Cardiac muscle cell (in vitro differentiated cells and primary cell): ENCODE results near the gene CLCN4. TPM values are rescaled to one million over a fixed set of nuclear protein-coding genes. Genes with fewer than 3 reads are reported as not detected.
A peak's percentile ranks its signal among the peaks of the same experiment; 100 is the strongest.

Source experiments
- DNase-seq, 2 donors: peaks; one replicate each; pipeline versions ENCODE4 v3.0.0 to v3.0.0-alpha.2; 2010 to 2017; ENCODE audit warnings: low read depth in 1 of 2, low spot score in 1 of 2
- H3K27ac ChIP-seq: fragments of 200-600 bp; sonication (generic); 2 replicates; pipeline ENCODE4 v1.5.1; 2016
- H3K27me3 ChIP-seq: fragments of 200-600 bp; sonication (generic); 2 replicates; pipeline ENCODE4 v1.6.0; 2016; ENCODE audit warnings: control low read depth
- H3K36me3 ChIP-seq: fragments of 200-600 bp; sonication (generic); 2 replicates; pipeline ENCODE4 v1.5.1; 2016; ENCODE audit warnings: control low read depth
- H3K4me1 ChIP-seq: fragments of 200-600 bp; sonication (generic); 2 replicates; pipeline ENCODE4 v1.8.1; 2017; ENCODE audit warnings: low read depth, mild to moderate bottlenecking, mixed run types
- H3K4me3 ChIP-seq: fragments of 200-600 bp; sonication (generic); 2 replicates; pipeline ENCODE4 v1.5.1; 2016; ENCODE audit warnings: mild to moderate bottlenecking
- H3K9me3 ChIP-seq: fragments of 200-600 bp; sonication (generic); 2 replicates; pipeline ENCODE4 v1.5.1; 2017; ENCODE audit warnings: low read depth, mild to moderate bottlenecking, control low read depth
- polyA plus RNA-seq: library from polyadenylated mRNA; unstranded; fragments of >200 nt; fragmentation: Nextera tagmentation; extraction: Ambion mirVana; gene quantifications from 2 replicates; pipeline ENCODE4 v1.2.1, GENCODE V29; 2016
- total RNA-seq: library from RNA; depleted of rRNA; stranded (reverse); fragments of >200 nt; gene quantifications from 2 replicates; pipeline ENCODE4 v1.2.3, GENCODE V29; 2016
- TF ChIP-seq, protein P1 (sequence below): IDR thresholded peaks from 2 replicates; pipeline ENCODE4 v1.5.1; 2012; ENCODE audit warnings: low read depth, mild to moderate bottlenecking, low read length

Gene CLCN4
- total and polyA plus RNA-seq, 2 experiments from 2014 or later: 7.8 to 15.2 TPM

DNA sequence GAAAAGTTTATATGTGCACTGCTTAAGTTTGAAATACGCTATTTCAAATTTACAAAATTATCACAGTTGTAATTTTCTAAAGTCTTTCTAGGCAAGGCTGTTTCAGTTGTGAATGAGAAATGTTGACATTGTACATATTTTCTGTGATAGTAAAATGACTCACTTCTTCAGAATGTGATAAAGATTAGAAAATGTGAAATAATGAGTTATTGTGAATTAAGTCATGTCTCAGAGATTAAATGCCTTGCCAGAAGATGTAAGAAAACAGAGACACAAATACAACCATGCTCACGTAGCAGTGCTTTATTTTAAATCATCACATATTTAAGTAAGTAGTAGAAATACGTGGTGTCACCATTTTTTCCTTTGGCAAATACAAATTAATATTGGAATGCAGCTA, 768 bp downstream of the CLCN4 start:
- Histone ChIP-seq H3K27me3 (no peaks in the 10 kb centered on the region), H3K4me3 (peak overlapping the region; percentile 36), H3K36me3 (no peaks in the 10 kb centered on the region), H3K4me1 (peaks cover 7% of the 10 kb centered on the region), H3K27ac (peak overlapping the region; percentile 86), H3K9me3 (no peaks in the 10 kb centered on the region)
- peak in 1 of 2 donors; percentile 63 for DNase-seq
- TF ChIP-seq, protein P1, sequence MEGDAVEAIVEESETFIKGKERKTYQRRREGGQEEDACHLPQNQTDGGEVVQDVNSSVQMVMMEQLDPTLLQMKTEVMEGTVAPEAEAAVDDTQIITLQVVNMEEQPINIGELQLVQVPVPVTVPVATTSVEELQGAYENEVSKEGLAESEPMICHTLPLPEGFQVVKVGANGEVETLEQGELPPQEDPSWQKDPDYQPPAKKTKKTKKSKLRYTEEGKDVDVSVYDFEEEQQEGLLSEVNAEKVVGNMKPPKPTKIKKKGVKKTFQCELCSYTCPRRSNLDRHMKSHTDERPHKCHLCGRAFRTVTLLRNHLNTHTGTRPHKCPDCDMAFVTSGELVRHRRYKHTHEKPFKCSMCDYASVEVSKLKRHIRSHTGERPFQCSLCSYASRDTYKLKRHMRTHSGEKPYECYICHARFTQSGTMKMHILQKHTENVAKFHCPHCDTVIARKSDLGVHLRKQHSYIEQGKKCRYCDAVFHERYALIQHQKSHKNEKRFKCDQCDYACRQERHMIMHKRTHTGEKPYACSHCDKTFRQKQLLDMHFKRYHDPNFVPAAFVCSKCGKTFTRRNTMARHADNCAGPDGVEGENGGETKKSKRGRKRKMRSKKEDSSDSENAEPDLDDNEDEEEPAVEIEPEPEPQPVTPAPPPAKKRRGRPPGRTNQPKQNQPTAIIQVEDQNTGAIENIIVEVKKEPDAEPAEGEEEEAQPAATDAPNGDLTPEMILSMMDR: no peak

DNA sequence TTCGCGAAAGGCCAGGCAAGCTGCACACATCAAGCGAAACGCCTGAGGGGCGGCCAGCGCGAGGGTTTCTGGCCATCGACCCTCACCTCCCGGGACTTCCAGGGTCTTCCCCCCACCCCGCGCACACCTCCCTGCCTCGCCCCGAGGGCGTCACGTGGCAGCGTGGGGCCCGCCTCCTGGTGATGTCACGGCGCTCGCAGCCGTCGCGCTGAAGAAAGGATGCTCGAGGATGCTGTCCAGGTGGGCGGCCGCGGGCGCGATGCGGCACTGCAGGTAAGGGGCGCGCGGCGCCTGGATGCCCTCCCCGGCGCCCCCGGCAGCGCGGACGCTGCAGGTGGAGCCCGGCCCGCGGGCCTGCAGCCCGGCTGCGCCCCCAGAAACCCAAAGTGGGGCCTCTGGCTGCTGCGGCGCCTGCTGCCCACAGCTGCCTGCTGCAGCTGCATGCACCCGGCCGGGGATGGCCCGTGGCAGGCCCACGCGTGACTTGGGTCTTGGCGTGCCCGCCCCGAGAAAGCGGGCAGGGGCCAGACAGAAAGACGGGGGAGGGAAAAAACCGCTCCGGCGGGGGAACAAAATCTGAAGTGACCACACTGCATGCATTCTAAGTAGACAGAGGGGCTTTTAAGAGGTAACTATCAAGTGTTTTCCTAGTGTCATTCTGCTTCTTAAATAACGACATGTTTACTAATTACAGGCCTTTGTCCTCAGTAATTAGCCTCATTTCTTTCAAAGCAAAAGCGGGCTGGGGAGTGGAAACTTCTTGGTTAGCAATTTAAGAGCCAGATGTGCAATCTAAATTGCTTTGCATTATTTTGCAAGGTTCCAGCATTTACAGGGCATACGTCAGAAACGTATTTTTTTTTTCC, 1.7 kb downstream of the CLCN4 start:
- peak in 1 of 2 donors; percentile 42 for DNase-seq
- H3K27ac ChIP-seq: no peak overlapping the region
- TF ChIP-seq, protein P1: no peak

DNA sequence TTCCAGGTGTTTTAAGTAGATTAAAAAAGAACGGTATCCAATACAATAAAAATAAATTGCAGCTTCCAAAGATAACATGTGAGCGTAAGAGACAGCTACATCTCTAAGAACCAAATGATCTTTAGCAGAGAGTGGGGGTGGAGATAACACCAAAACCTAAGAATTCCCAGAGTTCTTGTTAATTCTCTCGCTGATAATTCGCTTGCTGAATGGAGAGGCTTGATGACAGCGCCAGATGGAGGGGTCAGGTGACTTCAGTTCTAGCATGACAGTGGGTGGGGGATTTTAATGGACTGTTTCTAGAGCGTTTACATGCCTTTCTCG, 2.3 kb downstream of the CLCN4 start:
- Histone ChIP-seq H3K4me3 (no peak overlapping the region), H3K9me3 (no peaks in the 10 kb centered on the region), H3K36me3 (no peaks in the 10 kb centered on the region), H3K27me3 (no peaks in the 10 kb centered on the region), H3K27ac (no peak overlapping the region), H3K4me1 (peaks cover 7% of the 10 kb centered on the region)
- TF ChIP-seq, protein P1: no peak
- peak in 1 of 2 donors; percentile 18 for DNase-seq

More for the DNA sequence above, 1.7 kb downstream of the CLCN4 start:
- H3K4me3 ChIP-seq: peak overlapping the region; percentile 36
- H3K4me1 ChIP-seq: peaks cover 7% of the 10 kb centered on the region
- H3K9me3 ChIP-seq: no peaks in the 10 kb centered on the region
- H3K27me3 ChIP-seq: no peaks in the 10 kb centered on the region
- H3K36me3 ChIP-seq: no peaks in the 10 kb centered on the region

- no peak overlapping the region for H3K4me3 ChIP-seq
- TF ChIP-seq, protein P1: no peak
- no peak for DNase-seq
- no peaks in the 10 kb centered on the region for H3K36me3 ChIP-seq
- no peak overlapping the region for H3K27ac ChIP-seq
- no peaks in the 10 kb centered on the region for H3K9me3 ChIP-seq
- no peaks in the 10 kb centered on the region for H3K27me3 ChIP-seq
- H3K4me1 ChIP-seq: peaks cover 7% of the 10 kb centered on the region
These were observed 3.4 kb downstream of the CLCN4 start for GRCh38 chrX:10160211-10160610.

DNA sequence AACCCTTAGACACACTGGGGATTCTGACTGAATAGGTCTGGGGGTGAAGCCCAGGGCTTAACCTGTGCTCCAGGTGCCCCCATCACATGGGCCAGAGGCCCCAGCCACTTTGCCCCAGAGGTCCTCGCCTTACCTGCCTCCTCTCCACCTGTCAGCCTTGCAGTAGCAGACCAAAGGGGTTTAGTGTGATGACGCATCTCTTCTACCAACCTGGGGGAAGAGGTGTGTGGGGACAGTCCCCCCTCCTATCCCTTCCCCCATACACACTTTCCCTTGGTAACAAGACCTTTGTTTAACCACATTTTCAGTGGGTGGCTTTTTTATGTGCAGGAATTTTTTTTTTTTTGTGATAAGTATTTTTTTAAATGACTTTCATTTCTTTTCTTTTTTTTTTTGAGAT, 6.3 kb downstream of the CLCN4 start:
- no peak for DNase-seq
- Histone ChIP-seq H3K27ac (no peak overlapping the region), H3K9me3 (no peaks in the 10 kb centered on the region), H3K36me3 (no peaks in the 10 kb centered on the region), H3K4me1 (peaks cover 11% of the 10 kb centered on the region), H3K27me3 (no peaks in the 10 kb centered on the region), H3K4me3 (no peak overlapping the region)
- TF ChIP-seq, protein P1: no peak
